ENCODE measurements around the gene CENATAC. TPM values are rescaled to one million over a fixed set of nuclear protein-coding genes. Genes with fewer than 3 reads are reported as not detected.
"Not testable (repeated sequence)": the region's sequence is repeated elsewhere in the genome, so short reads cannot be mapped to it uniquely, and the experiment has no call there.

The CENATAC gene
- total RNA-seq, 1 donor from 2014 or later, result 25.2 TPM

GRCh38 chr11:118996926-118997626, 862 bp upstream of the CENATAC start:
- DNase-seq, result no peak

- no peak for DNase-seq
Measured at GRCh38 chr11:118998388-118998717, 415 bp downstream of the CENATAC start.

- DNase-seq, result no peak
Measured at GRCh38 chr11:118998822-118999221, 884 bp downstream of the CENATAC start.

DNA sequence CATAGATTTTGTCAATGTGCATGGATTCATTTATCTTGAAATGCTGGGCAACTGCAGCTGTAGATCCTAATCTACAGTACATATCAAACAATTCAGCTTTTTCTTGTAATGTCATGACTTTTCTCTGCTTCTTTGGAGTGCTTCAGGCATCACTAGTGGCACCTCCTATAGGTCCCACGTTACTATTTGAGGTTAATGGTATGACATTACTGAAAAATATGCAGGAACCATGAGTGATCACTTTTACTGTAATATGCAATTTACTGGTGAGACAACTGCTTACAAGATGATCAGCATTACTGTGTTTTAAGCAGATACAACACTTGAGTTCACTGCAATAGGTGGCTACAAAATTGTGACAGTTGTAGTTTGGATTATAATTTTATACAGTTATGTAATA, 3.0 kb downstream of the CENATAC start:
- no peak for DNase-seq

DNA sequence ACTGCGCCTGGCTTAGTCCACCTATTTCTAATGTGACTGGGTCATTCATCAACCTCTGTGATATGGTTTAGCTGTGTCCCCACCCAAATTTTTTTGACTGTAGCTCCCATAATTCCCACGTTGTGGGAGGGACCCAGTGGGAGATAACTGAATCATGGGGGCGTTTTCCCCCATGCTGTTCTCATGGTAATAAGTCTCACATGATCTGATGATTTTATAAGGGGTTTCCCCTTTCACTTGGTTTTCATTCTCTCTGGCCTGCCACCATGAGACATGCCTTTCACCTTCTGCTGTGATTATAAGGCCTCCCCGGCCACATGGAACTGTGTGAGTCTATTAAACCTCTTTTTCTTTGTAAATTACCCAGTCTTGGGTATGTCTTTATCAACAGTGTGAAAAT, 8.7 kb downstream of the CENATAC start:
- no peak for DNase-seq

DNA sequence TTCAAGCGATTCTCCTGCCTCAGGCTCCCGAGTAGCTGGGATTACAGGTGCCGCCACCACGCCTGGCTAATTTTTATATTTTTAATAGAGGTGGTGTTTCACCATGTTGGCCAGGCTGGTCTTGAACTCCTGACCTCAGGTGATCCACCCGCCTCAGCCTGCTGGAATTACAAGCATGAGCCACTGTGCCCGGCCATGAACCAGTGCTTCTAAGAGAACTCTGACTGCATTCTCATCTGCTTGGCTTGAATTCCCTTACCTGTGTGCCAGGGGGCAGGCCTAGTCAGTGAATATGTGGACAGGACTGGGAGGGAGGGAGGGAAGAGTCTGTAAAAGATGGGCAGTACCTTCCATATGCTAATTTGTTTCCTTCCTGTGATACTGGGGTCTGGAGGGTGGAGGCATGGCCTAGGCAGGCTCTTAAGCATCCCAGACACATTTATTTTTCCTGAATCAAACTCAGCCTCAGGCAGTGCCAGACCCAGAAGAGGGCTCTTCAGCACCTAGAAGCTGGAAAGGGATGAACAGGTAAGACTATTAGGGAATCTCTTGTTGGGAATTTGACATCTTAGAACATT, 13.6 kb downstream of the CENATAC start:
- DNase-seq, result no peak

GRCh38 chr11:119012629-119013170, 14.8 kb downstream of the CENATAC start:
- DNase-seq, result no peak

DNA sequence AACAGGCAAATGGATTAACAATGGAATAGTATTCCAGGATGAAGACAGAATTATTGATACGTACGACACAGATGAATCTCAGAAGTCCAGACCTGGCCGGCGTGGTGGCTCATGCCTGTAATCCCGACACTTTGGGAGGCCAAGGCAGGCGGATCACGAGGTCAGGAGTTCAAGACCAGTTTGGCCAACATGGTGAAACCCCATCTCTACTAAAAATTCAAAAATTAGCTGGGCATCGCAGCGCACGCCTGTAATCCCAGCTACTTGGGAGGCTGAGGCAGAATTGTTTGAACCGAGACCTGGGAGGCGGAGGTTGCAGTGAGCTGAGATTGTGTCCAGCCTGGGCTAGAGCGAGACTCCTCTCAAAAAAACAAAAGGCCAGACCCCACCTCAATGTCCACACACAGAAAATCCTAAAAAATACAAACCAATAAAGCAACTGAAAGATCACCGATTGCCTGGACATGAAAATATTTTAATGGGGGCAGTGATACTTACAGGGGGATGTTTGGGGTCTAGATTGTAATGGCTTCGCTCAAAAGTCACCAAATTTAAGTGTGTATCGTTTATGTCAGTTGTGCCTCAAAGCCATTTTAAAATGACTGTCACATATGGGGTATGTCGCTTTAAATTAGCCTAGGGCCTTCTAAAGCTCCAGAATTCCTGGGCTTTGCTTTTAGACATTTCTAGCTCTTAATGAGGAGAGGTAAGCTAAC, 16.4 kb downstream of the CENATAC start:
- no peak for DNase-seq

GRCh38 chr11:119015054-119015611, 17.2 kb downstream of the CENATAC start:
- DNase-seq, result no peak

GRCh38 chr11:119016216-119017009, 18.5 kb downstream of the CENATAC start:
- no peak for DNase-seq

- DNase-seq, result not testable (repeated sequence)
Measured at GRCh38 chr11:119017377-119017776, 19.4 kb downstream of the CENATAC start.

DNA sequence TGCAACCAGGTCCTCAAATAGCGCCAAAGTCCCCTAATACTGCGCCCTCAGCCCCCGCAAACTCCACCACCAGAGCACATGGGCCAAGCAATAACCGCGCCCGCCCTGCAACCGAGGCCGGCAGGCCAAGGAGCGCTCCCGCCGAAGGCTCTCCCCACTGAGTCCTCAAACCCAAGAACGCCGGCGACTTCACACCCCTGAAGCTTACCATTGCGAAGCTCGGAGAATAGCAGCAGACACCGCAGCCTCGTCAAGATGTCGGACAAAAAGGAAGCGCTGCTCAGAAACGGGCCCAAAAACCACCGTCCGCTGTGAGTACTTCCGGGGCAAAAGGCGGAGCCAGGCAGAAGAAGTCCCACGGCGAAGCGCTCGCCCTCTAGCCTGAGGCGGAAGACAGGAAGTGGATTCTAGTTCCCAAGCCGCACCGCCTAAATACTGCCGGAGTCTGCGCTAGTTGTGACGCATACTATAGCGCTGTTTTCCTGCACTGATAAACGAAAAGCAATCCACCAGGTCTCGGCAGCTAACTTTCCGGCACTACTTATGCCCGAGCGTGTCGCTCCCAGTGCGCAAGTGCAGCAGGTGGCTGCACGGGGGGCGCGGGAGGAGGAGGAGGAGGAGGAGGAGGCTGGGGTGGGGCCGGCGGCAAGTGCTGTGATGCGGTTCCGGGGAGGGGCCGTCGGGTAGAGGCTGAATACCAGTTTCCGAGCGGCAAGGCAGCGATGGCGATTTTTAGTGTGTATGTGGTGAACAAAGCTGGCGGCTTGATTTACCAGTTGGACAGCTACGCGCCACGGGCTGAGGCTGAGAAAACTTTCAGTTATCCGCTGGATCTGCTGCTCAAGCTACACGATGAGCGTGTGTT, 20.4 kb downstream of the CENATAC start, which contains the start of the genes RPS25 and TRAPPC4:
Gene RPS25 (minus strand): TSS at position 270 of the 865 bp plus-strand sequence. CDS start 59 bp downstream, at position 211.
Gene TRAPPC4 (plus strand): TSS at position 693 of the 865 bp plus-strand sequence. CDS start 30 bp downstream, at position 723.
- DNase-seq, result peak; percentile 98

DNA sequence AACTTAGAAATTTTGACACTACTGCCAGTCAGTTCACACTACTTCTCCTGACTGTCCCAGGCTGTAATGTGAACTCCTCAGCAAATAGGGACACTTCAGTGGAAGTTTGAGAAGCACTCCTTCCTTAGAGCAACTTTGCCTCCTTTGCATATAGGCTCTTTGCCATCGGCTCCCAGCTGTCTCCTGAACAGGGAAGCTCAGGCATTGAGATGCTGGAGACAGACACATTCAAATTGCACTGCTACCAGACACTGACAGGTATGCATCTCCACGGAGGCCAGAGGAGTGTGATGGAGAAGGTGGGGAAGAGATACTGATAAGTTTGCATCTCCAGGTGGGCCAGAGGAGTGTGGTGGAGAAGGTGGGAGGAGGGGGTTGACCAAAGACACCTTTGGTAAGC, 22.1 kb downstream of the CENATAC start:
- no peak for DNase-seq

- no peak for DNase-seq
Measured at GRCh38 chr11:119021631-119022030, 23.7 kb downstream of the CENATAC start.

- DNase-seq, result no peak
Measured at GRCh38 chr11:119023741-119024140, 25.8 kb downstream of the CENATAC start.

- DNase-seq, result no peak
Measured at GRCh38 chr11:119024430-119025098, 26.6 kb downstream of the CENATAC start.

- no peak for DNase-seq
Measured at GRCh38 chr11:119025099-119025473, 27.1 kb downstream of the CENATAC start.

DNA sequence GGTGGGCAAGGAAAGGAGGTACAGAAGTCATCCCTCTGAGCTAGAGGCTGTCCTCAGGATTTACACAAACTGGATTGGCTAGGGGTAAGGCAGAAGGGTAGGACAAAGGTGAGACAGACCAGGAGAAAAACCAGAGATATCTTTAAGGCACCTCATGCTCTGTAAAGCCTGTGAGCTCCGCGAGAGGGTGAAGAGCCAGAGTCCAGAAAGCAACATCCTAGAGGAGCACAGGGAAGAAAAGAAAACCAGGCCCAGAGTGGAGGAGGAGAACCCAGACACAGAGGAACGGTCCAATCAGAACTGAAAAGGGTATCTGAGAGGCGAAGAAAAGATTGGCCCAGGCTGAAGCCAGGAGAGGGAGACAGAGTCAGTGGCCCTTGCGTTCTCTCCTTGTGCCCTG, 27.6 kb downstream of the CENATAC start:
- no peak for DNase-seq

DNA sequence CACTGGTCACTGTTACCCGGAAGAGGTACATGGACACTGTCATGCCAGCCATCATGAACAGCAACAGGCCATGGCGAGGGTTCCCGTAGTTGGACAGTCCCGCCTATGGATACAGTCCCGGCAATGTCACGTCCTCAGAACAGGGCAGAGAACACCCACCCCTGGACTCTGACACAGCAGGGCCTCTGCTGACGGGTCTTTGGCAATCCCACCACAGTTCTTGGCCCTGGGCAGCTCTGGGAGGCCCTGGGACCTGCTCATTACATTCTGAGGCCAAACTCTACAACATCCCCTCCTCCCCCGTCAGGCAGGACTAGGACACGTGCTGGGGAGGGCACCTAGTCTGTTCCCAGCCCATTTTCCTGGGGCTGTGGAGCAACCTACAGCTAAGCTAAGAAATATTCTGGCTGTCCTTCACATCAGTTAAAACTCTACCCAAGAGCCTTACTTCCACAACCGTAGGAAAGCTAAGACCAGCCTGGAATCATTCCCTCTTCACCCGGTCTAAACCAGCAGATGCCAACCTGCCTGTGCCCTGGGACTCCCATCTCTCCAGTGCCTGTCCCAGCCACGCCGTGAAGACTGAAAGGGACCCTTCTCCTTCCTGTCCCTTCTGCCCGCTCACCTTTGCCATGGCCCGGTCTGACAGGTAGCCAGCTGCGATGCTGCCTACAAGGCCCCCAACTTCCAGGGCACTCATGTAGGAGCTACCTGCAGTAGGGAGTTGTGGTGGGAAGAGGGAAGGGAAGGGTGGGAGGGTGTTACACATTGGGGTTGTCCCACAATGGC, 28.2 kb downstream of the CENATAC start:
- DNase-seq, result no peak

- no peak for DNase-seq
Measured at GRCh38 chr11:119026970-119027369, 29.0 kb downstream of the CENATAC start.
